ENCODE data around the gene EFNB3.

DNA sequence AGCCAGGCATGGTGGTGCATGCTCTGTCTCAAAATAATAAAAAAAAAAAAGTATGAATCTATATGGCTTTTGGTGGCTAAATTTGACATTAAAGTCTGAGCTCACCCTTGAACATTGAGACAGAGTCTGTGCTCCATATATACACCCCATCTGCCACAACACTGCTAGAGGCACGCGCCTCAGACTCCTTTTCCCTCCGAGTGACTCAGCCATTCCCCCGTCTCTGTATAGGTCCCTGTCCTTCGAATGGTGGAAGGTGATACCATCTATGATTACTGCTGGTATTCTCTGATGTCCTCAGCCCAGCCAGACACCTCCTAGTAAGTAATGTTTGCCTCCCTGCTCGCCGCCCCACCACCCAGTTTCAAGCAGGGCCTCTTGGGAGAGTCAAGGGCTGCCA lies 4.5 kb upstream of the EFNB3 start:
- TF ChIP-seq, protein P1, sequence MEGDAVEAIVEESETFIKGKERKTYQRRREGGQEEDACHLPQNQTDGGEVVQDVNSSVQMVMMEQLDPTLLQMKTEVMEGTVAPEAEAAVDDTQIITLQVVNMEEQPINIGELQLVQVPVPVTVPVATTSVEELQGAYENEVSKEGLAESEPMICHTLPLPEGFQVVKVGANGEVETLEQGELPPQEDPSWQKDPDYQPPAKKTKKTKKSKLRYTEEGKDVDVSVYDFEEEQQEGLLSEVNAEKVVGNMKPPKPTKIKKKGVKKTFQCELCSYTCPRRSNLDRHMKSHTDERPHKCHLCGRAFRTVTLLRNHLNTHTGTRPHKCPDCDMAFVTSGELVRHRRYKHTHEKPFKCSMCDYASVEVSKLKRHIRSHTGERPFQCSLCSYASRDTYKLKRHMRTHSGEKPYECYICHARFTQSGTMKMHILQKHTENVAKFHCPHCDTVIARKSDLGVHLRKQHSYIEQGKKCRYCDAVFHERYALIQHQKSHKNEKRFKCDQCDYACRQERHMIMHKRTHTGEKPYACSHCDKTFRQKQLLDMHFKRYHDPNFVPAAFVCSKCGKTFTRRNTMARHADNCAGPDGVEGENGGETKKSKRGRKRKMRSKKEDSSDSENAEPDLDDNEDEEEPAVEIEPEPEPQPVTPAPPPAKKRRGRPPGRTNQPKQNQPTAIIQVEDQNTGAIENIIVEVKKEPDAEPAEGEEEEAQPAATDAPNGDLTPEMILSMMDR (IDR thresholded peaks at IDR 0.05) = no peak
- no peak for TF ChIP-seq POLR2A (IDR thresholded peaks at IDR 0.05)
